K562 (cell line): ENCODE results near the gene IL17RB. TPM values are rescaled to one million over a fixed set of nuclear protein-coding genes. Genes with fewer than 3 reads are reported as not detected.

ENCODE experiments used
- ATAC-seq: fragments of 200-7000 bp; cut with Tn5 transposase; 3 replicates; pipeline ENCODE4 v1.9.1; 2020; ENCODE audit warnings: moderate library complexity
- BruUV-seq: library from RNA; stranded (reverse); fragments of 400-500 nt; replicated peaks from 2 replicates; lab custom pipeline; 2021; lab: Mats Ljungman, UMichigan
- CTCF ChIA-PET: fragments of 300-600 bp; formaldehyde crosslinking; extraction: SDS; loops from one replicate; lab custom pipeline; 2021; ENCODE audit warnings: low intra/inter-chr PET ratio; lab: Yijun Ruan, JAX
- POLR2A ChIA-PET: fragments of 300-600, 350-650 bp; sonication (Branson Sonifier 250); formaldehyde crosslinking; extraction: SDS; loops from one replicate; lab custom pipeline; 2021; ENCODE audit warnings: antibody characterized with exemption, inconsistent platforms; lab: Yijun Ruan, JAX
- DNase-seq, 4 experiments: peaks; one replicate each; pipeline versions ENCODE4 v3.0.0 to v3.0.0-alpha.2; 2011 to 2018; ENCODE audit warnings: low spot score in 3 of 4, mixed read lengths in 3 of 4; ENCODE audit errors: extremely low read depth in 1 of 4
- FAIRE-seq: peaks from 2 replicates; lab custom pipeline; 2011; peaks lifted over from hg19 to GRCh38; lab: Jason Lieb, UNC
- H2AFZ ChIP-seq: 2 replicates; pipeline ENCODE4 v1.6.0; 2011; ENCODE audit warnings: low read depth, low read length, control low read depth, inconsistent platforms
- H3K27ac ChIP-seq: fragments of 200-600 bp; 3 replicates; pipeline ENCODE4 v1.8.0; 2011; ENCODE audit warnings: low read depth, mild to moderate bottlenecking, control low read depth, inconsistent platforms, low read length, moderate library complexity, mixed read lengths; ENCODE audit errors: extremely low read depth
- H3K27me3 ChIP-seq, 2 experiments: fragments of 300-600 bp in 1 of 2; 2 replicates in 1 of 2; 3 replicates in 1 of 2; pipeline versions ENCODE4 v1.6.0 to v1.8.0; 2011; ENCODE audit warnings: inconsistent platforms in 2 of 2, low read length in 2 of 2, mild to moderate bottlenecking in 1 of 2, mixed read lengths in 1 of 2, moderate library complexity in 1 of 2; ENCODE audit not compliant: control insufficient read depth in 2 of 2, insufficient read depth in 2 of 2
- H3K36me3 ChIP-seq: fragments of 300-600 bp; 3 replicates; pipeline ENCODE4 v1.8.0; 2011; ENCODE audit warnings: mild to moderate bottlenecking, low read length, inconsistent platforms; ENCODE audit not compliant: control insufficient read depth, insufficient read depth
- H3K4me1 ChIP-seq, 2 experiments: fragments of 200-600 bp in 1 of 2; replicated peaks in 1 of 2; 2 replicates in 1 of 2; 3 replicates in 1 of 2; pipeline versions ENCODE4 v1.5.1 to v1.8.0; 2011; ENCODE audit warnings: inconsistent platforms in 2 of 2, low read length in 2 of 2, mild to moderate bottlenecking in 1 of 2, mixed read lengths in 1 of 2, moderate library complexity in 1 of 2; ENCODE audit not compliant: control insufficient read depth in 2 of 2, insufficient read depth in 2 of 2
- H3K4me2 ChIP-seq: 2 replicates; pipeline ENCODE4 v1.6.1; 2011; ENCODE audit warnings: low read length, control low read depth, inconsistent platforms, mixed read lengths; ENCODE audit not compliant: insufficient read depth
- H3K4me3 ChIP-seq: fragments of 200-600 bp; sonication (generic), shearing (Covaris generic); 2 replicates; pipeline ENCODE4 v1.5.1; 2016; ENCODE audit warnings: control low read depth, inconsistent platforms
- H3K79me2 ChIP-seq: fragments of 200-600 bp; 3 replicates; pipeline ENCODE4 v1.8.0; 2011; ENCODE audit warnings: low read length, inconsistent platforms; ENCODE audit not compliant: control insufficient read depth, insufficient read depth
- H3K9ac ChIP-seq, 2 experiments: 2 replicates each; pipeline versions ENCODE4 v1.6.0 to v1.6.1; 2011; ENCODE audit warnings: low read depth in 2 of 2, low read length in 2 of 2, control low read depth in 1 of 2, inconsistent platforms in 1 of 2, mild to moderate bottlenecking in 1 of 2, mixed read lengths in 1 of 2; ENCODE audit not compliant: insufficient read depth in 1 of 2
- H3K9me1 ChIP-seq: one replicate; pipeline ENCODE4 v1.6.0; 2011; ENCODE audit warnings: inconsistent platforms, mild to moderate bottlenecking, low read length, moderate library complexity; ENCODE audit not compliant: control insufficient read depth, insufficient read depth
- H3K9me3 ChIP-seq: replicated peaks from 2 replicates; pipeline ENCODE4 v1.5.1; 2011; ENCODE audit warnings: low read depth, low read length, inconsistent platforms; ENCODE audit not compliant: control insufficient read depth, insufficient read depth
- H4K20me1 ChIP-seq: replicated peaks from 2 replicates; pipeline ENCODE4 v1.6.1; 2011; ENCODE audit warnings: low read length, inconsistent platforms, mixed read lengths; ENCODE audit not compliant: control insufficient read depth, insufficient read depth
- CBFB ChIP-seq: sonication (generic); formaldehyde crosslinking; IDR thresholded peaks from 2 replicates; pipeline ENCODE4 v1.4.0; 2020; ENCODE audit warnings: mild to moderate bottlenecking, missing genetic modification reagents
- CTCFL ChIP-seq: IDR thresholded peaks from 2 replicates; pipeline ENCODE4 v1.6.1; 2011; ENCODE audit warnings: borderline replicate concordance, low read depth, mild to moderate bottlenecking, moderate library complexity, low read length; ENCODE audit not compliant: insufficient read depth, poor library complexity, severe bottlenecking
- LARP7 ChIP-seq: fragments of 450-650 bp; IDR thresholded peaks from 2 replicates; pipeline ENCODE4 v1.6.1; 2016
- NONO ChIP-seq, 2 experiments: fragments of 200-400 bp in 1 of 2; fragments of 450-650 bp in 1 of 2; formaldehyde crosslinking in 1 of 2; IDR thresholded peaks; 2 replicates each; pipeline ENCODE4 v1.6.1; 2017; ENCODE audit warnings: low read depth in 2 of 2, mild to moderate bottlenecking in 2 of 2, moderate library complexity in 2 of 2, low read length in 1 of 2
- RFX1 ChIP-seq: fragments of 450-650 bp; IDR thresholded peaks from 2 replicates; pipeline ENCODE4 v1.6.1; 2016; ENCODE audit warnings: mild to moderate bottlenecking, moderate library complexity
- ZBTB17 ChIP-seq: fragments of 450-650 bp; formaldehyde crosslinking; IDR thresholded peaks from 2 replicates; pipeline ENCODE4 v1.4.0; 2020; ENCODE audit warnings: mild to moderate bottlenecking
- ZC3H11A ChIP-seq: IDR thresholded peaks from 2 replicates; pipeline ENCODE4 v1.6.1; 2012; ENCODE audit warnings: low read depth, low read length, improper control_type of control experiment
- ZNF561 ChIP-seq: fragments of 450-650 bp; formaldehyde crosslinking; conservative IDR thresholded peaks from 2 replicates; pipeline ENCODE4 v1.4.0; 2020; ENCODE audit warnings: mild to moderate bottlenecking, moderate library complexity
- ZNF586 ChIP-seq: fragments of 450-650 bp; formaldehyde crosslinking; conservative IDR thresholded peaks from 2 replicates; pipeline ENCODE4 v1.4.0; 2020; ENCODE audit warnings: mild to moderate bottlenecking, moderate library complexity
- WGBS: fragments of 100-300 bp; shearing (Covaris generic); methylation state at CpG from one replicate; pipeline ENCODE4 v1.1.6; 2016; ENCODE audit warnings: low coverage, mixed read lengths; ENCODE audit not compliant: insufficient coverage; ENCODE audit errors: missing lambda C conversion rate; 5-methylcytosine and 5-hydroxymethylcytosine counted together
- in situ Hi-C: fragments of 300-500 bp; cut with MboI; formaldehyde crosslinking; loops from 4 replicates; pipeline ENCODE4 v1.15.0; 2018; ENCODE audit warnings: inconsistent platforms, mixed read lengths
- intact Hi-C: fragments of 100-400 bp; cut with micrococcal nuclease; formaldehyde crosslinking; loops from 2 replicates; pipeline ENCODE4 v1.14.2; 2022
- polyA plus RNA-seq, 8 experiments: library from polyadenylated mRNA; depleted of rRNA in 4 of 8; stranded (reverse) in 5 of 8; unstranded in 3 of 8; fragments of >200 nt; fragmentation: Nextera tagmentation in 2 of 8; fragmentation: Illumina TruSeq in 1 of 8; extraction: Ambion mirVana in 2 of 8; extraction: Trizol in 1 of 8; gene quantifications; 2 replicates each; pipeline versions ENCODE4 v1.2.1 to v1.2.3, GENCODE V29; 2011 to 2014; ENCODE audit warnings: inconsistent platforms in 1 of 8, missing spikeins in 1 of 8
- total RNA-seq, 7 experiments: library from RNA; depleted of rRNA in 6 of 7; stranded (reverse); fragments of >200 nt in 6 of 7; fragmentation: Illumina TruSeq in 2 of 7; extraction: Trizol in 2 of 7; gene quantifications; 2 replicates each; pipeline versions ENCODE4 v1.2.1 to v1.2.3, GENCODE V29; 2011 to 2021; ENCODE audit warnings: low replicate concordance in 1 of 7
- TF ChIP-seq, protein P1 (sequence below): fragments of 250-450 bp; sonication (Bioruptor Pico); IDR thresholded peaks from 2 replicates; pipeline ENCODE4 v1.5.0; 2021; ENCODE audit warnings: mild to moderate bottlenecking, borderline replicate concordance
- TF ChIP-seq, protein P2 (sequence below): fragments of 250-450 bp; sonication (Bioruptor Pico); IDR thresholded peaks from 2 replicates; pipeline ENCODE4 v1.5.0; 2021; ENCODE audit warnings: mild to moderate bottlenecking, moderate library complexity

Gene IL17RB
- total and polyA plus RNA-seq, 9 of the 15 experiments (the other 6 are each of a cell fraction or from before 2014, with no cell fraction given), result 1.1 to 4.1 (median 1.7) TPM

DNA sequence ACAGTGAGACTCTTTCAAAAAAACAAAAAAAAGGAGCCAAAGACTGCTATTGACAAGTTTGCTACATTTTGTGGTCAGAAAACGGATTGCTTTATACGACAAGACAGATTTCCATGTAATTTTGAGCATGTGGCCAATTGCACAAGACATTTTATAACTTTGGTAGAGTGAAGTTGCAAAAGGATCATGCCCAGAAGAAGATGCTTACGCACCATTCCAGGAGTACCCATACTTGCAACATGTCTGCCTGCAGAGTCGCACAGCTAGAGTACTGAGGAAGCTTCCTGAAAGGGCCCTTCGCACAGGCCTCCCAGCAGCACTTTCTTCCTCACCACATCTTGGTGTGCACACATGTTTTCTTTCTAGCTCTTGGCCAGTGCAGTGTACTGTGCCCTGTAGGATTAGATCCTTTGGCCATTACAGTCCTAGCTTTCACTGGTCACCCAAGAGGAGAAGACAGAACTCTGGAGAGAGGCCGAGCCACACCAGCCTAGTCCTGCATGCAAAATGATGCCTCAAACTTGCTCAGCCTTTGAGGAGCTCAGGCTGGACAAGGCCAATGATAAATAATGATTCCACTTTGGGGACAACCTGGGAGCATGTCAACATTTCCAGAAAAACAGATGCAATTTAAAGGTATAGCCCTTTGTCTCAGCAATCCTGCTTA is 11.8 kb upstream of the IL17RB start:
- DNase-seq, result no peak
- no peaks in the 10 kb centered on the region for H3K9me1 ChIP-seq
- H4K20me1 ChIP-seq, result no peaks in the 10 kb centered on the region
- H3K4me3 ChIP-seq, result no peak overlapping the region
- no peak overlapping the region for H3K4me2 ChIP-seq
- ATAC-seq, result no peak
- no TSS peak for BruUV-seq
- no peak overlapping the region for H2AFZ ChIP-seq
- no peak for FAIRE-seq
- intact Hi-C loops (no loop called here), in situ Hi-C loops (no loop called here)
- 27% methylated on average over 6 of the region's 6 CpGs for WGBS
- ChIA-PET POLR2A (interaction anchor here (0.8 kb wide), 1 partner anchor 10 kb away, joined by 3 read pairs; no protein-coding TSS in a partner anchor), CTCF (no interaction called here)
- H3K36me3 ChIP-seq, result no peaks in the 10 kb centered on the region
- no peaks in the 10 kb centered on the region; a peak in 1 of 5 replicates for H3K27me3 ChIP-seq
- H3K9me3 ChIP-seq, result no peaks in the 10 kb centered on the region
- H3K9ac ChIP-seq, result no peak overlapping the region
- H3K4me1 ChIP-seq, result no peaks in the 10 kb centered on the region
- no peaks in the 10 kb centered on the region for H3K79me2 ChIP-seq
- H3K27ac ChIP-seq, result no peak overlapping the region
- TF ChIP-seq CTCFL, result no peak
- no peak for TF ChIP-seq ZNF586 (CRISPR knock-in tag)
- TF ChIP-seq RFX1, result no peak
- TF ChIP-seq ZC3H11A, result no peak
- TF ChIP-seq NONO (IDR thresholded peaks at IDR 0.05; ENCODE audit: low read depth in 2 of 2, low read length in 1 of 2), result no peak
- no peak for TF ChIP-seq CBFB (CRISPR knock-in tag)
- TF ChIP-seq ZBTB17 (CRISPR knock-in tag), result no peak
- TF ChIP-seq, protein P1, sequence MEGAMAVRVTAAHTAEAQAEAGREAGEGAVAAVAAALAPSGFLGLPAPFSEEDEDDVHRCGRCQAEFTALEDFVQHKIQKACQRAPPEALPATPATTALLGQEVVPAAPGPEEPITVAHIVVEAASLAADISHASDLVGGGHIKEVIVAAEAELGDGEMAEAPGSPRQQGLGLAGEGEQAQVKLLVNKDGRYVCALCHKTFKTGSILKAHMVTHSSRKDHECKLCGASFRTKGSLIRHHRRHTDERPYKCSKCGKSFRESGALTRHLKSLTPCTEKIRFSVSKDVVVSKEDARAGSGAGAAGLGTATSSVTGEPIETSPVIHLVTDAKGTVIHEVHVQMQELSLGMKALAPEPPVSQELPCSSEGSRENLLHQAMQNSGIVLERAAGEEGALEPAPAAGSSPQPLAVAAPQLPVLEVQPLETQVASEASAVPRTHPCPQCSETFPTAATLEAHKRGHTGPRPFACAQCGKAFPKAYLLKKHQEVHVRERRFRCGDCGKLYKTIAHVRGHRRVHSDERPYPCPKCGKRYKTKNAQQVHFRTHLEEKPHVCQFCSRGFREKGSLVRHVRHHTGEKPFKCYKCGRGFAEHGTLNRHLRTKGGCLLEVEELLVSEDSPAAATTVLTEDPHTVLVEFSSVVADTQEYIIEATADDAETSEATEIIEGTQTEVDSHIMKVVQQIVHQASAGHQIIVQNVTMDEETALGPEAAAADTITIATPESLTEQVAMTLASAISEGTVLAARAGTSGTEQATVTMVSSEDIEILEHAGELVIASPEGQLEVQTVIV (CRISPR knock-in tag), result no peak
- no peak for TF ChIP-seq LARP7
- TF ChIP-seq ZNF561, result no peak
- TF ChIP-seq, protein P2, sequence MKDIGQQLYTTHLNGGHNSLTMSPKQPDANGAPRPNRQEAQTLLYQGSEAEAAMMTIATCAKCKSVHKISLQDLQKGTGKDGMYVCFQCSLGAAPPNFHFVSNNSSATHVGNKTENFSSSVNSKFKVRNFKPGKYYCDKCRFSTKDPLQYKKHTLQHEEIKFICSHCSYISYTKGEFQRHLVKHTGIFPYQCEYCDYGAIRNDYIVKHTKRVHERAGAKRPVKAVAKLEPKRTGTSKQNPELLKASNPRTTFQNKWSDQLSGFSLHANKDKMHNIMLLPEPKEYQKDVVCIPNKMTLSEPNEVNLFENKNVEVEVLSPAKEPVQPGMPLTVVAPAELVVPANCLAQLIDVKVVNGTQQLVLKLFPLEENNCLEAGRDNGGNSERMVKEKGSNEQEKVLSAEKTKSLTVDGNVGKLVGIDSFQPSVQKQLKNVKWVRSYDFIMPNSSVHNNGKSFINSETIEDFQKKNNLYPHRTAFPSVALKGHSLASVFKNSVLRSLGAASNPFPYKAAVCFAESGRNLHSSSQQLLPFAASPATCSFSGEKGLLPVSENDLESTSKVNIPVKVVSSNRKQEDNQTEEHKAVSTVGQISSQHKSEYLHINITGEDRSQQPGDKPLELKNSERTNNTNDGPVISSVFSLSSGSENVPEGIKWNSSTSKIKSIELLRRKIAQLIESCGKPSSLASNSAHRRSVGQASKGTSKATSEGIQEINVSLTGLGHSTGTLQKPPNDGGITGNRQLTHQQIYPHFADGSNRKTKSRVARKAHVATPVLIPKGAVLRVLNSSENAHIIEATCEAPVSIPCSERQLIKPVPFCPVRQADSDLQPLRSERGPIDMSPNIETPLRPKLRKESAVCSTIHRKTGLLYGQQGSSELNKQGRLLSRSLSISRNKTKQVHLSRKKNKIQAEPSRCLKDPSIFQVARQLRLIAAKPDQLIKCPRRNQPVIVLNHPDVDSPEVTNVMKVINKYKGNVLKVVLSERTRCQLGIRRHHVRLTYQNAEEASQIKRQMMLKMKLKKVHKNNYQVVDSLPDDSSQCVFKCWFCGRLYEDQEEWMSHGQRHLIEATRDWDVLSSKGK (CRISPR knock-in tag), result no peak
